CD14-positive monocyte (primary cell): ENCODE measurements around the gene TEKT4. TPM values are rescaled to one million over a fixed set of nuclear protein-coding genes. Genes with fewer than 3 reads are reported as not detected.
A peak's percentile ranks its signal among the peaks of the same experiment; 100 is the strongest.
"Not testable (repeated sequence)": the region's sequence is repeated elsewhere in the genome, so short reads cannot be mapped to it uniquely, and the experiment has no call there.

Experiments used
- DNase-seq, 3 donors: peaks; one replicate each; pipeline ENCODE4 v3.0.0-alpha.2; 2011 to 2022
- H2AFZ ChIP-seq: 2 replicates; pipeline ENCODE4 v1.6.0; 2012; ENCODE audit warnings: mild to moderate bottlenecking, low read depth, low read length, inconsistent platforms; ENCODE audit not compliant: insufficient read depth, poor library complexity, severe bottlenecking
- H3K27ac ChIP-seq, 2 donors: 1 replicate in 1 of 2; 2 replicates in 1 of 2; pipeline ENCODE4 v1.5.1; 2012 to 2013; ENCODE audit warnings: low read length in 2 of 2, control low read depth in 1 of 2, inconsistent platforms in 1 of 2, low read depth in 1 of 2, mild to moderate bottlenecking in 1 of 2
- H3K27me3 ChIP-seq, 2 donors: one replicate each; pipeline versions ENCODE4 v1.6.0 to v1.6.1; 2011 to 2013; ENCODE audit warnings: low read length in 2 of 2; ENCODE audit not compliant: control insufficient read depth in 2 of 2, insufficient read depth in 2 of 2
- H3K36me3 ChIP-seq, 2 donors: replicated peaks in 1 of 2; 1 replicate in 1 of 2; 2 replicates in 1 of 2; pipeline versions ENCODE4 v1.5.1 to v1.6.1; 2012 to 2013; ENCODE audit warnings: low read length in 2 of 2, control low read depth in 1 of 2, inconsistent platforms in 1 of 2, mild to moderate bottlenecking in 1 of 2; ENCODE audit not compliant: insufficient read depth in 2 of 2, control insufficient read depth in 1 of 2
- H3K4me1 ChIP-seq, 2 donors: 1 replicate in 1 of 2; 2 replicates in 1 of 2; pipeline versions ENCODE4 v1.5.1 to v1.6.1; 2012 to 2013; ENCODE audit warnings: low read length in 2 of 2, control low read depth in 1 of 2, inconsistent platforms in 1 of 2, mild to moderate bottlenecking in 1 of 2, moderate library complexity in 1 of 2; ENCODE audit not compliant: insufficient read depth in 2 of 2, control insufficient read depth in 1 of 2
- H3K4me2 ChIP-seq: replicated peaks from 2 replicates; pipeline ENCODE3; 2012; ENCODE audit warnings: low read length, moderate library complexity, mild to moderate bottlenecking; ENCODE audit not compliant: poor library complexity, severe bottlenecking; ENCODE audit errors: extremely low read depth
- H3K4me3 ChIP-seq, 3 experiments: fragments of 200-600 bp in 1 of 3; sonication (generic) in 1 of 3; replicated peaks in 1 of 3; 1 replicate in 2 of 3; 2 replicates in 1 of 3; pipeline ENCODE4 v1.5.1; 2011 to 2013; ENCODE audit warnings: low read length in 3 of 3, mild to moderate bottlenecking in 3 of 3, control low read depth in 2 of 3, low read depth in 2 of 3, inconsistent platforms in 1 of 3, moderate library complexity in 1 of 3
- H3K79me2 ChIP-seq: 2 replicates; pipeline ENCODE4 v1.6.0; 2012; ENCODE audit warnings: mild to moderate bottlenecking, control low read depth, inconsistent platforms, low read length, moderate library complexity; ENCODE audit not compliant: insufficient read depth
- H3K9ac ChIP-seq: 2 replicates; pipeline ENCODE4 v1.6.0; 2017; ENCODE audit warnings: low read length, mild to moderate bottlenecking; ENCODE audit not compliant: insufficient read depth, poor library complexity, severe bottlenecking
- H3K9me3 ChIP-seq, 2 donors: replicated peaks in 1 of 2; 1 replicate in 1 of 2; 2 replicates in 1 of 2; pipeline versions ENCODE4 v1.5.1 to v1.6.1; 2012 to 2013; ENCODE audit warnings: low read length in 2 of 2, control low read depth in 1 of 2; ENCODE audit not compliant: control insufficient read depth in 1 of 2, insufficient read depth in 1 of 2
- H4K20me1 ChIP-seq: 2 replicates; pipeline ENCODE4 v1.6.0; 2012; ENCODE audit warnings: mild to moderate bottlenecking, low read length, control low read depth, moderate library complexity; ENCODE audit not compliant: insufficient read depth
- H3K27ac Mint-ChIP-seq, 7 donors: one replicate each; pipeline ENCODE4 v1.8.0; 2020; ENCODE audit warnings: mild to moderate bottlenecking in 7 of 7, mixed read lengths in 7 of 7, moderate library complexity in 6 of 7, inconsistent platforms in 2 of 7
- H3K27me3 Mint-ChIP-seq, 3 donors: one replicate each; pipeline ENCODE4 v1.8.0; 2021 to 2022; ENCODE audit warnings: low read depth in 3 of 3, mild to moderate bottlenecking in 3 of 3, mixed read lengths in 3 of 3, moderate library complexity in 3 of 3, inconsistent platforms in 1 of 3
- H3K36me3 Mint-ChIP-seq, 2 donors: one replicate each; pipeline ENCODE4 v1.8.0; 2020; ENCODE audit warnings: mixed read lengths in 2 of 2, inconsistent platforms in 1 of 2, mild to moderate bottlenecking in 1 of 2
- H3K4me1 Mint-ChIP-seq: one replicate; pipeline ENCODE4 v1.8.0; 2020; ENCODE audit warnings: mild to moderate bottlenecking, mixed read lengths
- H3K4me3 Mint-ChIP-seq, 2 donors: one replicate each; pipeline ENCODE4 v1.8.0; 2020; ENCODE audit warnings: mild to moderate bottlenecking in 2 of 2, mixed read lengths in 2 of 2, moderate library complexity in 1 of 2
- H3K9me3 Mint-ChIP-seq, 7 donors: one replicate each; pipeline ENCODE4 v1.8.0; 2020 to 2022; ENCODE audit warnings: mixed read lengths in 7 of 7, mild to moderate bottlenecking in 6 of 7, moderate library complexity in 6 of 7, inconsistent platforms in 2 of 7
- WGBS: methylation state at CpG from one replicate; pipeline ENCODE4 v1.1.5; 2013; ENCODE audit warnings: missing lambda C conversion rate; ENCODE audit not compliant: insufficient coverage; 5-methylcytosine and 5-hydroxymethylcytosine counted together
- intact Hi-C, 2 donors: fragments of 100-400 bp; cut with micrococcal nuclease; formaldehyde crosslinking; loops; one replicate each; pipeline versions ENCODE4 v1.15.0 to v1.15.1; 2023
- polyA plus RNA-seq, 3 donors: library from polyadenylated mRNA; depleted of rRNA in 1 of 3; unstranded in 2 of 3; stranded (reverse) in 1 of 3; fragments of 300-500 nt in 2 of 3; fragments of >200 nt in 1 of 3; fragmentation: Illumina TruSeq in 2 of 3; gene quantifications; 1 replicate in 2 of 3; 2 replicates in 1 of 3; pipeline ENCODE4 v1.2.3, GENCODE V29; 2012 to 2021

The TEKT4 gene
- polyA plus RNA-seq, 3 donors, result not detected

GRCh38 chr2:94857367-94858162, 13.7 kb upstream of the TEKT4 start:
- H3K4me2 ChIP-seq, H3K4me3 ChIP-seq, H3K9me3 Mint-ChIP-seq, H4K20me1 ChIP-seq, H3K9ac ChIP-seq, H2AFZ ChIP-seq, H3K4me1 Mint-ChIP-seq, H3K36me3 ChIP-seq, intact Hi-C loops, H3K79me2 ChIP-seq, H3K4me1 ChIP-seq, H3K9me3 ChIP-seq, H3K27ac Mint-ChIP-seq, H3K27ac ChIP-seq, H3K36me3 Mint-ChIP-seq, DNase-seq: not testable (repeated sequence)
- H3K4me3 Mint-ChIP-seq, result peak overlapping the region in 1 of 2 donors; percentile 79
- WGBS, result 7% methylated on average over 49 of the region's 58 CpGs
- H3K27me3 Mint-ChIP-seq, result peaks cover 47 to 61% (median 47%) of the 10 kb centered on the region in 3 donors
- peaks cover 14 to 42% of the 10 kb centered on the region in 2 donors for H3K27me3 ChIP-seq

- H3K79me2 ChIP-seq, H3K4me3 ChIP-seq, H3K27ac Mint-ChIP-seq, H3K36me3 ChIP-seq, H4K20me1 ChIP-seq, H3K9ac ChIP-seq, intact Hi-C loops, H3K9me3 Mint-ChIP-seq, DNase-seq, H3K4me2 ChIP-seq, H3K4me1 ChIP-seq, H3K9me3 ChIP-seq, H3K27ac ChIP-seq, H3K4me1 Mint-ChIP-seq, H2AFZ ChIP-seq, H3K36me3 Mint-ChIP-seq: not testable (repeated sequence)
- Mint-ChIP-seq H3K4me3 (peak overlapping the region in 1 of 2 donors; percentile 57), H3K27me3 (peaks cover 51 to 67% (median 52%) of the 10 kb centered on the region in 3 donors)
- H3K27me3 ChIP-seq, result peaks cover 14 to 44% of the 10 kb centered on the region in 2 donors
- 28% methylated on average over 23 of the region's 38 CpGs for WGBS
Measured at GRCh38 chr2:94858163-94858888, 12.9 kb upstream of the TEKT4 start.
